GM23248 (cell line): ENCODE results near the gene PTPRZ1. TPM values are rescaled to one million over a fixed set of nuclear protein-coding genes. Genes with fewer than 3 reads are reported as not detected.

Experiments
- DNase-seq: peaks from one replicate; pipeline ENCODE4 v3.0.0-alpha.2; 2015
- H2AFZ ChIP-seq: fragments of 200-600 bp; sonication (generic); 2 replicates; pipeline ENCODE4 v1.6.1; 2016; ENCODE audit warnings: antibody characterized with exemption
- H3F3A ChIP-seq: fragments of 200-600 bp; sonication (generic); 2 replicates; pipeline ENCODE4 v1.6.1; 2016; ENCODE audit warnings: mild to moderate bottlenecking, antibody characterized with exemption, mixed run types; ENCODE audit not compliant: insufficient read depth
- H3K27ac ChIP-seq: fragments of 200-600 bp; sonication (generic); 2 replicates; pipeline ENCODE4 v1.5.1; 2016; ENCODE audit warnings: mild to moderate bottlenecking
- H3K27me3 ChIP-seq: fragments of 200-600 bp; sonication (generic); replicated peaks from 2 replicates; pipeline ENCODE4 v1.6.1; 2016; ENCODE audit warnings: mild to moderate bottlenecking; ENCODE audit not compliant: insufficient read depth
- H3K36me3 ChIP-seq: fragments of 200-600 bp; sonication (generic); 2 replicates; pipeline ENCODE4 v1.6.1; 2016; ENCODE audit warnings: low read depth, mild to moderate bottlenecking
- H3K4me1 ChIP-seq: fragments of 200-600 bp; sonication (generic); 2 replicates; pipeline ENCODE4 v1.6.1; 2016; ENCODE audit warnings: mild to moderate bottlenecking; ENCODE audit not compliant: insufficient read depth
- H3K4me2 ChIP-seq: fragments of 200-600 bp; sonication (generic); one replicate; pipeline ENCODE4 v1.6.1; 2016; ENCODE audit warnings: mild to moderate bottlenecking; ENCODE audit not compliant: unreplicated experiment
- H3K4me3 ChIP-seq: fragments of 200-600 bp; sonication (generic); 2 replicates; pipeline ENCODE4 v1.5.1; 2016; ENCODE audit warnings: mild to moderate bottlenecking
- H3K79me2 ChIP-seq: fragments of 200-600 bp; sonication (generic); 2 replicates; pipeline ENCODE4 v1.6.1; 2016; ENCODE audit warnings: mild to moderate bottlenecking; ENCODE audit not compliant: insufficient read depth
- H3K9ac ChIP-seq: fragments of 200-600 bp; sonication (generic); 2 replicates; pipeline ENCODE4 v1.6.1; 2016; ENCODE audit warnings: mild to moderate bottlenecking
- H3K9me2 ChIP-seq: fragments of 200-600 bp; sonication (generic); 2 replicates; pipeline ENCODE4 v1.6.1; 2016; ENCODE audit warnings: mixed run types, mild to moderate bottlenecking, moderate library complexity; ENCODE audit not compliant: insufficient read depth
- H3K9me3 ChIP-seq: fragments of 200-600 bp; sonication (generic); one replicate; pipeline ENCODE4 v1.6.1; 2017; ENCODE audit warnings: low read depth
- H4K20me1 ChIP-seq: fragments of 200-600 bp; sonication (generic); 2 replicates; pipeline ENCODE4 v1.6.0; 2016; ENCODE audit not compliant: insufficient read depth
- EZH2 ChIP-seq: fragments of 200-600 bp; sonication (generic); IDR thresholded peaks from 2 replicates; pipeline ENCODE4 v1.6.1; 2018; ENCODE audit warnings: antibody characterized with exemption, mild to moderate bottlenecking; ENCODE audit not compliant: insufficient read depth, poor library complexity, severe bottlenecking
- EZH2phosphoT487 ChIP-seq: fragments of 200-600 bp; sonication (generic); IDR thresholded peaks from 2 replicates; pipeline ENCODE4 v1.6.1; 2018; ENCODE audit warnings: antibody characterized with exemption, moderate library complexity, mild to moderate bottlenecking, low read depth; ENCODE audit not compliant: insufficient read depth
- whole genome bisulfite sequencing, 2 experiments: methylation state at CpG; one replicate each; pipeline ENCODE4 v1.1.6; 2015 to 2017; ENCODE audit warnings: low lambda C conversion rate in 2 of 2, low coverage in 1 of 2; ENCODE audit errors: missing lambda C conversion rate in 2 of 2; 5-methylcytosine and 5-hydroxymethylcytosine counted together
- in situ Hi-C: fragments of 300-500 bp; cut with MboI; formaldehyde crosslinking; loops from 2 replicates; pipeline ENCODE4 v1.15.0; 2020
- polyA plus RNA-seq: library from polyadenylated mRNA; unstranded; fragments of >200 nt; fragmentation: Nextera tagmentation; extraction: Ambion mirVana; gene quantifications from 2 replicates; pipeline ENCODE4 v1.2.1, GENCODE V29; 2016
- total RNA-seq: library from RNA; depleted of rRNA; stranded (reverse); fragments of >200 nt; shearing (Covaris generic); gene quantifications from 2 replicates; pipeline ENCODE4 v1.2.3, GENCODE V29; 2014

PTPRZ1 gene
- total and polyA plus RNA-seq, 2 experiments from 2014 or later = not detected

GRCh38 chr7:122072924-122073599 lies 200.1 kb downstream of the PTPRZ1 start:
- no peak for DNase-seq
- Histone ChIP-seq H3K4me1 (no peaks in the 10 kb centered on the region), H3K9ac (no peak overlapping the region), H4K20me1 (no peaks in the 10 kb centered on the region), H3K4me3 (no peak overlapping the region), H3K36me3 (no peaks in the 10 kb centered on the region), H3F3A (no peaks in the 10 kb centered on the region), H3K9me2 (no peaks in the 10 kb centered on the region), H3K79me2 (no peaks in the 10 kb centered on the region), H3K27ac (no peak overlapping the region), H3K9me3 (no peaks in the 10 kb centered on the region), H3K4me2 (no peak overlapping the region), H2AFZ (no peak overlapping the region), H3K27me3 (no peaks in the 10 kb centered on the region)
- TF ChIP-seq EZH2phosphoT487 (no peak), EZH2 (no peak)
- in situ Hi-C loops = no loop called here
- WGBS, 2 experiments = 71 to 76% methylated on average over 6 of the region's 6 CpGs

- no peak overlapping the region for H3K4me3 ChIP-seq
- no peak overlapping the region for H3K4me2 ChIP-seq
- H3K9me2 ChIP-seq = no peaks in the 10 kb centered on the region
- H3K9me3 ChIP-seq = no peaks in the 10 kb centered on the region
- H3F3A ChIP-seq = no peaks in the 10 kb centered on the region
- no peak for TF ChIP-seq EZH2
- TF ChIP-seq EZH2phosphoT487 = no peak
- DNase-seq = no peak
- no peaks in the 10 kb centered on the region for H4K20me1 ChIP-seq
- H3K36me3 ChIP-seq = no peaks in the 10 kb centered on the region
- WGBS, 2 experiments = 43 to 49% methylated on average over 3 of the region's 3 CpGs
- H3K79me2 ChIP-seq = no peaks in the 10 kb centered on the region
- no peak overlapping the region for H3K9ac ChIP-seq
- in situ Hi-C loops = no loop called here
- no peaks in the 10 kb centered on the region for H3K4me1 ChIP-seq
- H3K27me3 ChIP-seq = no peaks in the 10 kb centered on the region
- H3K27ac ChIP-seq = no peak overlapping the region
- no peak overlapping the region for H2AFZ ChIP-seq
Observed at GRCh38 chr7:122073635-122074034, 200.7 kb downstream of the PTPRZ1 start.

GRCh38 chr7:122082160-122082559 lies 209.2 kb downstream of the PTPRZ1 start:
- H2AFZ ChIP-seq = no peak overlapping the region

DNA sequence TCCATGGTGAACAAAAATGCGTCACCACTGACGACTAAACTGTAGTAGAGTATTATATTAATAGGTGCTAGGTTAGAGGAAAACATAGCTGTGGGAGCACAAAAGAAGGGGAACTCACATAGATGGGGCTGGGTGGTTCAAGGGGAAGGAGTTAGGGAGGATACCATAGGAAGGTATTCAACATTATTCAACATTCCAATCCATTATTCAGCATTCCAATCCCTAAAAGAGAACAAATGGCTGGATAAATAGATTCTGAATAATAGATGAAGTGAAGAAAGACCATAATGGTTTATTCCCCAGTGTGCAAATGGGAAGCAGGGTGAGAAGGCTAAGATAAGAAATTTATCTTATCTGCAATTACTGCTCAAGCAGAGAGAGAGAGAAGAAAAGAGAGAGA lies 209.7 kb downstream of the PTPRZ1 start:
- in situ Hi-C loops = no loop called here
- TF ChIP-seq EZH2 (no peak), EZH2phosphoT487 (no peak)
- no peak overlapping the region for H3K9ac ChIP-seq
- no peak overlapping the region for H2AFZ ChIP-seq
- H4K20me1 ChIP-seq = no peaks in the 10 kb centered on the region
- H3K4me1 ChIP-seq = no peaks in the 10 kb centered on the region
- no peaks in the 10 kb centered on the region for H3K9me2 ChIP-seq
- H3F3A ChIP-seq = no peaks in the 10 kb centered on the region
- H3K27ac ChIP-seq = no peak overlapping the region
- H3K4me2 ChIP-seq = no peak overlapping the region
- no peaks in the 10 kb centered on the region for H3K27me3 ChIP-seq
- H3K4me3 ChIP-seq = no peak overlapping the region
- no peaks in the 10 kb centered on the region for H3K36me3 ChIP-seq
- DNase-seq = no peak
- H3K9me3 ChIP-seq = no peaks in the 10 kb centered on the region
- no peaks in the 10 kb centered on the region for H3K79me2 ChIP-seq
- 94 to 99% methylated on average over 2 of the region's 2 CpGs for WGBS, 2 experiments

More at GRCh38 chr7:122082160-122082559, 209.2 kb downstream of the PTPRZ1 start:
- Histone ChIP-seq H3K9me3 (no peaks in the 10 kb centered on the region), H3K27me3 (no peaks in the 10 kb centered on the region), H3K27ac (no peak overlapping the region), H3K9me2 (no peaks in the 10 kb centered on the region), H3F3A (no peaks in the 10 kb centered on the region), H3K4me2 (no peak overlapping the region), H3K79me2 (no peaks in the 10 kb centered on the region), H3K36me3 (no peaks in the 10 kb centered on the region), H3K9ac (no peak overlapping the region), H3K4me3 (no peak overlapping the region), H4K20me1 (no peaks in the 10 kb centered on the region), H3K4me1 (no peaks in the 10 kb centered on the region)
- no peak for DNase-seq
- in situ Hi-C loops = no loop called here
- no peak for TF ChIP-seq EZH2phosphoT487
- no peak for TF ChIP-seq EZH2
